Mucosa of descending colon (tissue), 3 donors: ENCODE results near the gene SBK3. TPM values are rescaled to one million over a fixed set of nuclear protein-coding genes. Genes with fewer than 3 reads are reported as not detected.
A peak's percentile ranks its signal among the peaks of the same experiment; 100 is the strongest.

Experiments used
- ATAC-seq: fragments of 200-7000 bp; cut with Tn5 transposase; one replicate; pipeline ENCODE4 v1.9.1; 2020; ENCODE audit warnings: mild to moderate bottlenecking, moderate library complexity
- DNase-seq, 3 donors: peaks; one replicate each; pipeline ENCODE4 v3.0.0-alpha.2; 2020
- H3K36me3 ChIP-seq: fragments of 200-600 bp; one replicate; pipeline ENCODE4 v1.8.0; 2021; ENCODE audit warnings: low read depth, mild to moderate bottlenecking
- H3K4me1 ChIP-seq: fragments of 200-600 bp; one replicate; pipeline ENCODE4 v1.8.0; 2021; ENCODE audit warnings: low read depth, mild to moderate bottlenecking
- H3K4me3 ChIP-seq: fragments of 200-600 bp; one replicate; pipeline ENCODE4 v1.8.0; 2021; ENCODE audit warnings: mild to moderate bottlenecking
- H3K9me3 ChIP-seq: fragments of 200-600 bp; one replicate; pipeline ENCODE4 v1.8.0; 2021; ENCODE audit warnings: mild to moderate bottlenecking
- intact Hi-C, 2 donors: fragments of 100-400 bp; cut with DNase I in 1 of 2; cut with micrococcal nuclease in 1 of 2; formaldehyde crosslinking; loops; one replicate each; pipeline versions ENCODE4 v1.11.0 to v1.11.1; 2022; cut with DNase I, micrococcal nuclease
- total RNA-seq, 3 donors: library from RNA; stranded (reverse); fragmentation: NEBNext Ultra II Directional in 2 of 3; extraction: Animal tissue kit (Norgen Biotek cat#: 25700) in 2 of 3; gene quantifications; one replicate each; pipeline versions ENCODE4 v1.2.1 to v1.2.4, GENCODE V29; 2021 to 2023
- TF ChIP-seq, protein P1 (sequence below): fragments of 200-600 bp; IDR thresholded peaks from one replicate; pipeline ENCODE4 v1.8.0; 2022; ENCODE audit warnings: antibody characterized with exemption, mild to moderate bottlenecking
- donor health status: DM: no; HTN: no; CAD: no; lungs with moderate emphysema.
- donor health status: DM: no; HTN: no; CAD: no.
- donor health status: DM: no; HTN: yes; CAD: no.

The SBK3 gene
- total RNA-seq, 3 donors from 2014 or later = 0.34 to 0.54 TPM; not detected in 1

DNA sequence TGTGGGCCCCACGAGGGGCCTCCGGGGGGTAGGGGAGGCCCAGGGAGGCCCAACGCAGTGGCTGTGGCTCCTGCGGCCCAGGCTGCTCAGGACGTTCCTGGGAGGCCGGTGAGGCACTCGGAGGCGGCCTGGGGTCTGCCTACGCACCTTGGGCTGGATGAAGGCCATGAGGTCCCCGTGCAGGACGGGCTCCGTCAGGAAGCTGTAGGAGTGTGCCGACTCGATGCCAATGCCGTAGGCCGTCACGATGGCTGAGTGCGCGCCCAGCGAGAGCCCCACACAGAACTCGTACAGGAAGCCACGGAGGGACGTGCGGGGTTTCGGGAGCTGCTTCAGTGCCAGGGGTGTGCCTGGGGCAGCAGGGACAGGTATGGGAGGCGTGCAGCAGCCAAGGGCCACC is 14.3 kb downstream of the SBK3 start:
- ATAC-seq (no peak), DNase-seq (no peak)
- intact Hi-C loops = no loop called here
- Histone ChIP-seq H3K4me1 (no peaks in the 10 kb centered on the region), H3K4me3 (no peak overlapping the region), H3K9me3 (no peaks in the 10 kb centered on the region), H3K36me3 (no peaks in the 10 kb centered on the region)
- TF ChIP-seq, protein P1, sequence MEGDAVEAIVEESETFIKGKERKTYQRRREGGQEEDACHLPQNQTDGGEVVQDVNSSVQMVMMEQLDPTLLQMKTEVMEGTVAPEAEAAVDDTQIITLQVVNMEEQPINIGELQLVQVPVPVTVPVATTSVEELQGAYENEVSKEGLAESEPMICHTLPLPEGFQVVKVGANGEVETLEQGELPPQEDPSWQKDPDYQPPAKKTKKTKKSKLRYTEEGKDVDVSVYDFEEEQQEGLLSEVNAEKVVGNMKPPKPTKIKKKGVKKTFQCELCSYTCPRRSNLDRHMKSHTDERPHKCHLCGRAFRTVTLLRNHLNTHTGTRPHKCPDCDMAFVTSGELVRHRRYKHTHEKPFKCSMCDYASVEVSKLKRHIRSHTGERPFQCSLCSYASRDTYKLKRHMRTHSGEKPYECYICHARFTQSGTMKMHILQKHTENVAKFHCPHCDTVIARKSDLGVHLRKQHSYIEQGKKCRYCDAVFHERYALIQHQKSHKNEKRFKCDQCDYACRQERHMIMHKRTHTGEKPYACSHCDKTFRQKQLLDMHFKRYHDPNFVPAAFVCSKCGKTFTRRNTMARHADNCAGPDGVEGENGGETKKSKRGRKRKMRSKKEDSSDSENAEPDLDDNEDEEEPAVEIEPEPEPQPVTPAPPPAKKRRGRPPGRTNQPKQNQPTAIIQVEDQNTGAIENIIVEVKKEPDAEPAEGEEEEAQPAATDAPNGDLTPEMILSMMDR = no peak

DNA sequence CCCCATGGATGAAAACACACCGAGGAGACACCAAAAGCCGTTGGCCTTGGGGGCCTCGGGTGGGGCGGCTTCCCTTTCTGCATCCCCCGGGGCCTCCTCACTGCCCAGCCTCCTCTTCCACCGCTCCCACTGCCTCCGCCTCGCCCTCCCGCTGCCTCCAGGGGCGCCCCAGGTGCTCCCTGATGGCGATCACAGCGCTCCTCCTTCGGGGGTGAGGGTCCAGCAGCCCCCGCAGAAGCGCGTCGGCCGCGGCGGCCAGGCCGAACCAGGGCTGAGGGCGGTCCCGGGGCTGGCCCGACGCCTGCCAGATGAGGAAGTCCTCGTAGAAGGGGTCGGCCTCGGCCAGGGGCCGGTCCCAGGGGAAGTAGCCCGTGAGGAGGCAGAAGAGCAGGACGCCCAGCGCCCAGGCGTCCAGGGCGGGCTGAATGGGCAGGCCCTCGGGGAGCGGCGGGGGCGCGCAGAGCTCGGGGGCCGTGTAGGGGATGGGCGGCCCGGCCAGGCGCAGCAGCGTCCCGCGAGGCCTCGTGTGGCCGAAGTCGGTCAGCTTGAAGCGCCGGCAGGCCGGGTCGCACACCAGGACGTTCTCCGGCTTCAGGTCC is 15.6 kb downstream of the SBK3 start:
- TF ChIP-seq, protein P1 = no peak
- ATAC-seq (no peak), DNase-seq (no peak)
- no peak overlapping the region for H3K4me3 ChIP-seq
- no peaks in the 10 kb centered on the region for H3K4me1 ChIP-seq
- no peaks in the 10 kb centered on the region for H3K36me3 ChIP-seq
- no peaks in the 10 kb centered on the region for H3K9me3 ChIP-seq
- intact Hi-C loops = no loop called here

DNA sequence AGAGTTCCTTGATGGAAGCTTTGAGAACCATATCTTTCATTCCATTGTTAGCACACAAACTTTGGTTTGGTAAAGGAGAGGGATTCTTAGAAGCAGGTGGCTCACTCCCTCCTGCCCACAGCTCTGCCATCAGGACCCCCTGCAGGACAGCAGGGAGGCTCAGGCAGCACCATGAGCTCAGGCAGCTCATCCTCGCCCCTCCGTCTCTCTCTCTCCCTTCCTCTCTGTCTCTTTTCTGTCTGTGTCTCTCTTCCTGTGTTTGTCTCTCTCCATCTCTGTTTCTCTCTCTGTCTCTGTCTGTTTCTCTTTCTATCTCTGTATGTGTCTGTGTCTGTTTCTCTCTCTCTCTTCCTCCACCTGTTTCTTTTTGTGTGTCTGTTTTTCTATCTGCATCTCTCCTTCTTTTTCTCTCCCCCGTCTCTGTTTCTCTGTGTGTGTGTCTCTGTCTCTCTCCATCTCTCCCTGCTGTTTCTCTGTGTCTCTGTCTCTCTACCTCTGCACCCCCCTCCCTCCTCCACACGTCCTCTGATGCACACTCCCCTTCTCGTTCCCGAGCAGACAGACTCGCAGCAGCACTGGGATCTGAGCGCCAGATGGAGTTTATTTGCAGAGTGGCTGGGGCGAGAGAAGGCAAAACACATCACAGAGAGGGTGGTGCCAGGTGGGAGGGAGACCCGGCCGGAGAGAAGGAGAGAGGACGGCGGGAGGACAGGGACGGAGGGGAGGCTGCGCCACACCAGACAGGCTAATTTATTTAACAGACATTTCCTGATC is 17.1 kb downstream of the SBK3 start:
- TF ChIP-seq, protein P1 = no peak
- no peak overlapping the region for H3K4me3 ChIP-seq
- no peaks in the 10 kb centered on the region for H3K4me1 ChIP-seq
- DNase-seq = no peak
- no peak for ATAC-seq
- no peaks in the 10 kb centered on the region for H3K9me3 ChIP-seq
- no peaks in the 10 kb centered on the region for H3K36me3 ChIP-seq
- intact Hi-C loops = no loop called here

DNA sequence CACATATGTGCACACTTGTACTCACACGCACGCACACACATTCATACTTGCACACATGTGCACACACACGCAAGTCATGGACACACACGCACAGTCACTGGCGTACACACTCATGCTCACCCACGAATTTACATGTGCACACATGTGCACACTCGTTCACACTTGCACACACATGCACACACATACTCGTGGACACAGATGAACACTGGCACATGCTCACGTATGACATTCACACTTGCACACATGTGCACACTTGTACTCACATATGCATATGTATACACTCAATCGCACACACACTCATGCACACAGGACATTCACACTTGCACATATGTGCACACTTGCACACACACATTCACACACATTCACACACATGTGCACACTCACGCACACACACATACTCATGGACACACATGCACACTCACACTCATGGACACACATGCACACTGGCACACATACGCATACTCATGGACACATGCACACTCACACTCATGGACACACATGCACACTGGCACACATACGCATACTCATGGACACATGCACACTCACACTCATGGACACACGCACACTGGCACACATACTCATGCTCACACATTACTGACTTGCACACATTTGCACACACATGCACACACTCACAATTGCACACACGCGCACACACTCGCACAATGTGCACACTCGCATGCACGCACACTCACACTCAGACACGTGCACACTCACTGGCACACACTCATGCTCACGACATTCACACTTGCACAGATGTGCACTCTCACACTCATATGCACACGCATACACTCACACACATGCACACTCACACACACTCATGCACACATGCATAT is 17.9 kb downstream of the SBK3 start:
- TF ChIP-seq, protein P1 = no peak
- H3K9me3 ChIP-seq = no peaks in the 10 kb centered on the region
- H3K4me3 ChIP-seq = no peak overlapping the region
- no peaks in the 10 kb centered on the region for H3K36me3 ChIP-seq
- DNase-seq = no peak
- H3K4me1 ChIP-seq = no peaks in the 10 kb centered on the region
- no peak for ATAC-seq
- intact Hi-C loops = no loop called here

DNA sequence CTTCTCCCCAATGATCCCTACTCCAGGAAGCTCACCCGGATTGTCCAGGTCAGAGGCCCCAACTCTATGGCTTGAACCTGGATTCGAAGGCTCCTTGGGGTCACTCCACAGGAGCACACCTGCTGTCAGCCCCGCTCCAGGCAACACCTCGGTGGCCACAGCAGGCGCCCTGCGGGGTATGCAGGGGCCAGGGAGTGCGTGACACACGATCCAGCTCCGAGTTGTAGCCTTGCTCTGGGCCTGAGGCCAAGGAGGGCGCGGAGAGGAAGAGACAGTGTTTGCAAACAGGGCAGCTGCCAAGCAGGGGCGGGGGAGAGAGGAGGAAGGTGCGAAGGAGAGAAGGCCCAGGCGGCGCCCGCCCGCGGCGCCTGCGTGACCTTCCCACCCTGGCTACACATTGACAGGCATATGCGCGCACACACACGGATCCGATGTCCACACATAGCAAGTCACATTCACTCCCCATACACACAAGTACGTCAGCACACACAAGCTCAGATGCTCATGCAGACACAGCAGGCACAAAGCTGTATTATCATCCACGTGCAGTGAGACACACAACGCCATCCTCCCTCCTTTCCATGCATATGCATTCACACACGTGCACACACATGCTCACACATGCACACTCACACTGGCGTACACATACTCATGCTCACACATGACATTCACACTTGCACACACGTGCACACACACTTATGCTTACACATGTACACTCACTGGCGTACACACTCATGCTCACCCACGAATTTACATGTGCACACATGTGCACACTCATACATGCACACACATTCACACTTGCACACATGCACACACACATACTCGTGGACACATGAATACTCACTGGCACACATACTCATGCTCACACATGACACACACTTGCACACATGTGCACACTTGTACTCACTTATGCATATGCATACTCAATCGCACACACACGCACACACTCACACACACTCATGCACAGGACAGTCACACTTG is 18.8 kb downstream of the SBK3 start:
- DNase-seq (peak; percentile 82 to 88 (median 87)), ATAC-seq (peak; percentile 94)
- Histone ChIP-seq H3K4me3 (no peak overlapping the region), H3K36me3 (no peaks in the 10 kb centered on the region), H3K9me3 (no peaks in the 10 kb centered on the region), H3K4me1 (no peaks in the 10 kb centered on the region)
- TF ChIP-seq, protein P1 = no peak
- intact Hi-C loops = no loop called here
